HG03103 (cell line): ENCODE data around the gene GPS1.

ENCODE experiments used
- ATAC-seq: cut with Tn5 transposase; IDR thresholded peaks from one replicate; pipeline ENCODE4 v1.9.1; 2021; ENCODE audit warnings: low read depth; ENCODE audit not compliant: unreplicated experiment

The GPS1 gene

DNA sequence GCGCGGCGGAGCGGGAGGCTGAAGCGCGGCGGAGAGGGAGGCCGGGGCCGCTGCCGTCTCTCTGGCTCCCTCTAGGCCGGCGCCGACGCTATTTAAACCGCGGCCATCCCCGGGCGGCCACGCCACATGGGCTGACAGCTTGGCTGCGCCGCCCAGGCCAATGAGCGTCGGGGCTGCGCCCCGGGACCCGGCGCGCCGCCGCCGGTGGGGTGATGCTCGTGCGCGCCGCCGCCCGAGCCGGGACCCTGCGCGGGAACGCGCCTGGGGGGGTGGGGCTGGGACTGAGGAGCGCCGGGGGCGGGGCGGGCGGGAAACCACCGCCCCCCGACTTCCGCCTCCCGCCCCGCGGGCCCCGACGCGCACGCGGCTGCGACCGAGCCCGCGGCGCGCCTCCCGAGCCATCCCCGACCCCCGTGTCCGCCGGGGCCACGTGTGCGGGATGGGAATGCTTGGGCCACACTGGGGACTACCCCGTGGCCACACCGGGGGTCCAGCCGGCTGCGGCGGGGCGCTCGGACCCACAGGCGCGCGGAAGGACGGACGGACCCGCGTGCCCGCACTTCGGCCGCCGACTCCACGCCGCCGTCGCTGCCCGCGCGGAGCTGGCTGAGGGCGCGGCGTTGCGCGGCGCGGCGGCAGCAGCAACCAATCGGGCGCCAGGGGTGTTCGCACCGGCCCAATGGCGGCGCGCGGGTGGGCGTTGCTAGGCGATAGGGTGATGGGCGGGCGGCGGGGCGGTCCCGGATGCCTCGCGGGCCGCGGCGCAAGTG is 46.7 kb downstream of the GPS1 start, which contains the start of gene FASN:
Gene FASN, minus strand, starts transcription at position 68 of the 770 bp plus-strand sequence. CDS start 1,791 bp downstream, outside the sequence.
- ATAC-seq = peak; percentile 56

DNA sequence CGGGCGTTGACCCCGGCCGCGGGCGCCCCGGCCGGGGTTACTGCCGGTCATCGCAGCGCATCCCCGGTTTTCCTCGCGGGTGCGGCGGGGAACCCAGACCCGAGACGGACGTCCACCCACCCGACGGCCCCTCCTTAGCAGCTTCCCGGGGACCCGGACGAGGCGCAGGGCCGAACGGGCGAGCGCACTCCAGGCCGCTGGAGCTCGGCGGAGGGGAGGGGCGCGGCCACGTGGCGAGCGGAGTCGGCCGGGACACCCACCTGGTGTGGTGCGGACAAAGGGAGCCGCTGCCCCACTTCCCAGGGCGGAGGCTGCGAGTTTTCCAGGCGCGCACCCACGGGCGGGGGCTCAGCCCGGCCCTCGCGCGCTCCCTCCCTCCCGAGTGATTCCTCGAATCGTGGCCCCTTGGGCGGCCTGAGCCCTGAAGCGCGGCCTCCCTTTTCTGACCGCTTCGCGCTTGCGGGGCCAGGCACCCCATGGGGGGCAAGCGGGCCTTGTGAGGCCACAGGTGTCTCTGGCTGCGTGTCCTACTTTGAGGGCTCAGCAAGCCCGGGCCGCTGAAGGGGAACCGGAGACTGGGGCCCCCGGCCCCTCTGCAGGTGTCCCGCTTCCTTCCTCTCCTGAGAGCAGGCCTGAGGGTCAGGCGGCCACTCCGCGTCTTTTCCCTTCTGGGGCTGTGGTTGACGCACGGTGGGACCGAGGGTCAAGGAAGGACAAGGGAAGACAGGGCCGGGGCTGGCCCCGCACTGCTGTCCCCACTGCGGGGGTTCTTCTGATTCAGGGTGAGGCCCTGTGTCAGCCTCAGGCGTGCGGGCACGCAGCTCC is 47.5 kb downstream of the GPS1 start:
- ATAC-seq = peak; percentile 20

DNA sequence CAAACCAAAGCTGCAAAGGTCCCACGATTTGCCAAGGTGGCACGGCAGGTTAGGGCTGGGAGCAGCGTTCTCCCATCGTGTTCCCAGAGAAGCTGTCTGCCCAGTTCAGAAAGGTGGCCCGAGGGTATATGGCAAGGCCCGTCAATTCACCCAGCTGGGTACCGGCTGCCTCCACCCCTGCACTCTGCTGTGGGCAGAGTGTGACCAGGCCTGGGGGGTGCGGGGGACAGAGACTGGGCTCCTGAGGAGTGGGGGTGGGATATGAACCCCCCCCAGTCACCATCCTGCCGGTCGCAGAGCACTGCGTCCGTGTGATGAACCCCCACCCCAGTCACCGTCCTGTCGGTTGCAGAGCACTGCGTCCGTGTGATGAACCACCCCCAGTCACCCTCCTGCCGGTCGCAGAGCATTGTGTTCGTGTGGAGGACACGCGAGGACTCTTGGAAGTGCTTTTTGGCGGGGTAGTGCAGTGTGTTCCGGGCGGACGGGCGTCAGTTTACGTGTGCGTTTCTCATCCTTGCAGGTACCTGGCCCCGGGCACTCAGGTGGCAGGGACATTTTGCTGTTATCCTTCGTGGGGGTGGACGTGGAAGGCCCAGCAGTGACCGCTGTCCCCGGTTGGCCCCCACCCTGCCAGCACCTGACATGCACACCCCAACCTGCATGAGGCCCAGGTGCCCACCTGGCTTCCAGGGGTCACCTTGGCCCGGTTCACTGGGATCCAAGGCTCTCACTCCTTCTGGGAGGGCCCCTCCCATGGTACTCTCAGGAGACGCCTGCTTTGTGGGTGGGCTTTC is 49.0 kb downstream of the GPS1 start:
- no peak for ATAC-seq

DNA sequence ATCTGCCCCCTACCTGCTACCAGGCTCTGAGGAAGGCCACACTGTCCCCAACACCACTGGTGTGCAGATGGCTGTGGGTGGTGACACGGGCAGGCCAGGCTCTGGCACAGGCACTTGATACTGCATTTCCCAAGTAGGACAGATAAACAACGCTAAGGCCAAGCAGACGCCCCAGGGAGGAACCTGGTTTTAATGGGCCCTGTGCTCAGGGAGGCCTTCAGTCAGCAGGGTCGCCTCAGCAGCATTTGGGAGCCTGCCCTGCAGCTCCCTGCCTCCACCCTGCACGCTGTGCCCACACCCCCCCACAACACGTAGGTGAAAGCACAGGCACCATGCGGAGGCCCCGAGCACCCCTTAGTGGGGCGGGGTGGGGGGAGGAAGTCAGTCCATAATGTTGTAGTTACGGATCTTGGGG is 49.6 kb downstream of the GPS1 start:
- ATAC-seq = no peak

DNA sequence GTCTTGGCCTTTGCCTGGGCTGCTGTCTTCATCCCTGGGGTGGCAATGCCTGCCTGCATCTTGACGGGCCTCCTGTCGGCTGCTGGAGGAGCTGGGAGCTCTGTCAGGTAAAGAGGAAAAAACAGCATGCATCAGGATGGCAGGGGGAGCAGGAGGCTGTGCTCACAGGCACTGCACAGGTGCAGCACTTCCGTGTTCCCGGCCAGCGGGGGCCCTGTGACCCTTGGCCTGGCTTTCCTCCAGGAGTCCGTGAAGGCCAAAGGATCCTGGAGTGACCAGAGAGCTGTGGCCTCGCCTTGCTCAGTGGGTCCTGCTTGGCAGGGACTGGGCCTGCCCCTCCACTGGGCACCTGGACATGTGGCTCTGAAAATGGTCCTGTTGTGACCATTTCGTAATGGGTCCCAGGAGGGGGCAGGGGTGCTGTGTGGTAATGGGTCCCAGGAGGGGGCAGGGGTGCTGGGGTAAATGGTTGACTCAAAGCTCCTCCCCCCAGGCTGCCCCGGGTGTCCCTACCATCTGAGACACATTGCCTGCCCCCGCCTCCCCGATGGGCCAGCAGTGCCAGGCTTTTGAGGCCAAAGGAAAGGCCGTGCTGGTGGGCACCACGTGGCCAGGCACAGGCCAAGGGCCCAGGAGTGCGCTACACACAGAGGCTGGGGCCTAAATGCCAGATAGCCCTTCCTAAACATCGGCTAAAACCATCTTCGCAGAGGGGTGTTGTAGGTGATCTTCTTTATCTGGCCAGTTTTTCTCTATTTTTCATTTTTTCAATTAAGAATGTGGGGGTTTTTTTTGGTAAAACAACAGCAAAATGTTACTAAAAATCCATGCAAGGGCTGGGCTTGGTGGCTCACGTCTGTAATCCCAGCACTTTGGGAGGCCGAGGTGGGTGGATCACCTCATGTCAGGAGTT is 50.3 kb downstream of the GPS1 start:
- no peak for ATAC-seq

DNA sequence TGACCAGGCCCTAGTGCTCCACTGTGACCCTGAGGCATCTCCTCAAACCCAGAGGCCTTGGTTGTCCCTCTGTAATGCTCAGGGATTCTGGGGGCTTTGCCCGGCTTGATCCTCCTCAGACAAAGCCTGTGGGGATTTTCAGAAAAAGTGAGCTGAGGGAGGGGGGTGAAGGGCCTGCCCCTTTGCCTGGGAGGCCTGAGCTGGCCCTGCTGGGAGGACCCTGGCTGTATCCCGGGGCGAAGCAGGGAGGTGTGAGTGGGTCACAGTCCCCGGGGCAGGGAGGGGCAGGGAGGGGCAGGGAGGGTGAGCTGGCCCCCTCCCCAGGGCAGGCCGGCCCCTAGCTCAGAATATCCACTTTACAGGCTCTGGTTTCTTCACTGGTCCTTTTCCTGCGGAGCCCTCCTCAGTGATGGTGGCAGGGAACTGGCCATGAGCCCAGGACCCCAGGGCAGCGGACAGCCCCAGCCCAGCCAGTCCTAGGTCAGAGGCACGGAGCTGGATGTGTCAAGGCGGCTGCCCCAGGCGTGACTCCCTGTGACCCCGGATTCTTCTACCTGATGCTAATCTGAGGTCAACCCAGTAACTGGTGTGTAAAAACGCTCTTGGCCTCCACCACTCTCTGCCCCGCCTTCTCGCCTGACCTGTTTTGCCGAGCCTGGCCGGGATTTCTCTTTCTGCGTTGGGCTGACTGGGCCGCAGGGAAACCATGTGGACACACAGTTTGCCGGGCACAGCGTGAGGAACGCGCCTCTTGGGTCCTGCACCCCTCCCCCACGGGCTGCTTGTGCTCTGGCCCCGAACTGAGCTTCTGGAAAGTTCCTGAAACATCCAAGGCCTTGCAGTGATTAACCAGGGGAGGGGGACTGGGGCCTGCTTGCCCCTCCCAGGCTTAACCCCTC is 52.1 kb downstream of the GPS1 start:
- ATAC-seq = no peak

DNA sequence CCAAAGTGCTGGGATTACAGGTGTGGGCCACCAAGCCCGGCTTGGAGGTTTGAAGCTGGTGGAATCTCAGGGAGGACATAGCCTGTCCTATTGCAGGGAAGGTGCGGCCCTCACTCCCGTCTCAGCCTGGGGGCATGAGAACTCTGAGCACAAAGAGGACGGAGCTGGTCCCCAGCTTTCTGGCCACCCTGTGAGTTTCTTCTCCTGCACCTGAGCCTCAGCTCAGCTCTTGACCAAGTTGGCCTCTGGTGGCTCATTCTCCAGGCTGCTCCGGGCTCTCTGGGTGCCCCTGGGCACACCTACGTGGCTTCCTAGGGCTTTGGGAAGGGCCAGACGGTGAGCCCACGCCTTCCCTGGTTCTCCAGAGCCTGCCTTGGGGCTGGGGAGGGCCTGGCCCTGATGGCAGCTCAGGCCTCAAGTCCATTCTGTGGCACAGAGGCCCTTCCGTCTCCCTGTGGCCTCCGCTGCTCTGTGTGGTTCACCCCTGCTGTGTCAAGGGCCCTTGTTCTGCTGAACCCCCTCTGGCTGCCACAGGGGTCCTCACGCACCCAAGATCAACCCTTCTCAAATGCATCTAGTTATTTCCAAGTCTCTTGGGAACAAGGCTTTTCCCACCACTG is 53.2 kb downstream of the GPS1 start:
- no peak for ATAC-seq

DNA sequence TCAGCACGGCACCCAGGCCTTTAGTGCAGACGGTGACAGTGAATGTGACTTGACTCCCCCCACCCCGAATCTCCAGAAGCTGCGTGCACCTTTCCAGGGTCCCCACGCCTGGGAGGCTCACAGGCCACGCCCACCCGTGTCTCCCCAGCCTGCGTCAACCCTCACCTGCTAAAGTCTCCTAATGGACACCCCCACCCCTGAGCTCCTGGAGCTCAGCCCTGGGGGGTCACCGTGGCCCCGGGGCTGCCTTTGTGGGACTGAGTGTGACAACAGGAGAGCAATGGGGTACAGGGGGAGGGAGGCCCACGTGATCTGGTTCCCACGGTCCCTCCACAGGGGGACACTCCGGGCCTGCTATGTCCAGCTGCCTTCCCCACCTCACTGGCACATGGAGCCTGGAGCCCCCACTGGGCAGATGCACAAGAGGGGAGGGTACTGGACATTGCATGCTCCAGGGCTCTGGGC is 53.8 kb downstream of the GPS1 start:
- no peak for ATAC-seq

DNA sequence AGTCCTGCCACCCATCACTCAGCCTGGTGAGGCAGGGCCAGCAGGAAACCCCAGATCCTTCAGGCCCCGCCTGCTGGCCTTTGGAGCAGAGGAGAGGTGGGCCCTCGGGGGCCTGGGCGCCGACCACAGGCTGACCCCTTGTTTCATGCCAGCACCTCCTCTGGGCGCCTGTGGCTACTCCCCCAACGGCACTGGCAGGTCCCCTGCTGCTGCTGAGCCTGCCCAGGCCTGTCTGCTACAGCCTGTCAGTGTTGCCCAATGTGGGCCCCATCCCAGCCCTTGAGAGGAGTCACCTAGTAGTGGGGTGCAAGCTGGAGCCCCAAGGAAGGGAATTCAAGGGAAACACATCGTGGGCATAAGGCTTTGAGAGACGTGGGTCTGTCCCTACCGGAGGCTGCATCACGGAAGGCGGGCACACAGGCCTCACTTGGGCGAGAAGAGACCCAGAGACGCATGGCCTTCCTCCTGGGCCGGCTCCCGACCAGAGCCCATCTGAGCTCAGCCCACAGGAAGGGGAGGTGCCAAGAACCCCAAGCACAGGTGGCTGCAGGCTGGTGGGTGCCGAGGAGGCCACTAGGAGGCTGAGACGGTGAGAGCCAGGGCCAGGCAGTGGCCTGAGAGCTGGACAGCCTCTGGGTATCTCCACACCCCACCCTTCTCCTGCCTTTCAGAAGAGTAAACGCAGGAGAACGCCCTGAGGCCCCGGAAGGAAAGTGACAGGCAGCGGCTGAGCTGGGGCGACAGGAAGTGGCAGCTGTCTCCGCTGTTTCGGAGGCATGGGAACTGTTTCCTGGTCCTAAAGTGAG is 54.4 kb downstream of the GPS1 start:
- peak; percentile 70 for ATAC-seq

DNA sequence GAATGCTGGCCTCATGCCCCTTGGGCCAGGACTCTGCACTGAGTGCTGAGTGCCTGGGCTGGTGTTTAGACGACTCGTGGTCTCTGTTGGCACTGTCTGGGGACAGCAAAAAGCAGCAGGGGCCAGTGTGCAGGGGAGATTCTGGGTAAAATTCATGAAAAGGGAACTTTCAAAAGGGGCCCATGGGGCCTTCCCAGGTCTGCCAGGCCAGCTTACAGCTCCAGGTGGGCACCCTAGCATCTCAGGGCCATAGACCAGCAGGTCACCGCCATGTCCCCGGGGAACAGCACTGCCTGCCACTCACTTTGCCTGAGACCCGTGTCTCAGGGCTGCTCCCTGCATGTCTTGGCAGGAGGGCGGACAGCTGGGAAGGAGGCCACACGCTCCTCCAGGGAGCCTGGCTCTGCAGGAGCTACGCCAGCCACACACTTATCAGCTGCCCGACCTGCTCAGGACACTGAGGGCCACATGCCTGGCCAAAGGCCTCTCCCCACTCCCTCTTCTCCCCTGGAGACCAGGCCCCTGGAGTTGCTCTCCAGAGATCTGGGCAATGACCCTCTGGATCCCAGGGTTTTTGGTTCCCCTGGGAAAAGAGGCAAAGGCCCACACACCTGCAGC is 55.1 kb downstream of the GPS1 start:
- ATAC-seq = no peak
